Measurements from ENCODE around the gene PTDSS2. TPM values are rescaled to one million over a fixed set of nuclear protein-coding genes. Genes with fewer than 3 reads are reported as not detected.
A peak's percentile ranks its signal among the peaks of the same experiment; 100 is the strongest.

Gene PTDSS2
- total RNA-seq, 1 experiment from 2014 or later = 49.5 TPM

- H3K4me1 Mint-ChIP-seq = no peaks in the 10 kb centered on the region
- CTCF ChIA-PET = no interaction called here
- H3K9me3 Mint-ChIP-seq = peaks cover 14% of the 10 kb centered on the region
- peak overlapping the region; percentile 55 for H3K27ac Mint-ChIP-seq
- no peak overlapping the region for H3K4me3 Mint-ChIP-seq
- peaks cover 2% of the 10 kb centered on the region; the same call in 1 of the 2 replicates for H3K27me3 Mint-ChIP-seq (ENCODE audit: low read depth)
- ATAC-seq (peak; percentile 17; the same call in 1 of the 2 replicates), DNase-seq (ENCODE audit: low spot score) (no peak)
- H3K36me3 Mint-ChIP-seq = peaks cover 58% of the 10 kb centered on the region
- TF ChIP-seq JAZF1 (CRISPR knock-in tag; IDR thresholded peaks at IDR 0.05) (no peak), GABPB1 (CRISPR knock-in tag; IDR thresholded peaks at IDR 0.05) (no peak), CREM (CRISPR knock-in tag; IDR thresholded peaks at IDR 0.05) (no peak), GTF2I (CRISPR knock-in tag; conservative IDR thresholded peaks at IDR 0.05) (no peak), SMAD3 (CRISPR knock-in tag; IDR thresholded peaks at IDR 0.05; ENCODE audit: borderline replicate concordance) (no peak), TP53 (CRISPR knock-in tag; IDR thresholded peaks at IDR 0.05) (no peak), KAT7 (CRISPR knock-in tag; IDR thresholded peaks at IDR 0.05; ENCODE audit: borderline replicate concordance) (no peak), ESRRA (CRISPR knock-in tag; IDR thresholded peaks at IDR 0.05; ENCODE audit: borderline replicate concordance) (0 out of 2 replicates have a peak, but pooled peaks have one; percentile 27), ELF4 (CRISPR knock-in tag; IDR thresholded peaks at IDR 0.05; ENCODE audit: low read depth) (no peak), E2F1 (CRISPR knock-in tag; IDR thresholded peaks at IDR 0.05) (no peak), PREB (CRISPR knock-in tag; IDR thresholded peaks at IDR 0.05; ENCODE audit: borderline replicate concordance) (no peak), ZNF416 (CRISPR knock-in tag; IDR thresholded peaks at IDR 0.05) (no peak), ZBTB43 (CRISPR knock-in tag; IDR thresholded peaks at IDR 0.05) (peak; percentile 96), NFATC4 (CRISPR knock-in tag; IDR thresholded peaks at IDR 0.05) (no peak)
- POLR2A ChIA-PET = no interaction called here
These were observed 46.9 kb downstream of the PTDSS2 start for GRCh38 chr11:496834-497564.

GRCh38 chr11:497565-498296 is 47.7 kb downstream of the PTDSS2 start:
- no peak for TF ChIP-seq TEAD1 (CRISPR knock-in tag; IDR thresholded peaks at IDR 0.05)
- no peak for TF ChIP-seq ATF2 (CRISPR knock-in tag; IDR thresholded peaks at IDR 0.05; ENCODE audit: borderline replicate concordance, low read depth)
- TF ChIP-seq ZBTB43 (CRISPR knock-in tag; IDR thresholded peaks at IDR 0.05) = peak; percentile 86; the same call in 1 of the 2 replicates
- TF ChIP-seq EMX1 (CRISPR knock-in tag; IDR thresholded peaks at IDR 0.05) = no peak
- H3K4me3 Mint-ChIP-seq = no peak overlapping the region
- no peak for DNase-seq (ENCODE audit: low spot score)
- no peaks in the 10 kb centered on the region for H3K4me1 Mint-ChIP-seq
- H3K36me3 Mint-ChIP-seq = peaks cover 56% of the 10 kb centered on the region
- H3K27ac Mint-ChIP-seq = peak overlapping the region; percentile 80
- H3K9me3 Mint-ChIP-seq = peaks cover 14% of the 10 kb centered on the region
- ChIA-PET POLR2A (no interaction called here), CTCF (interaction anchor here (1.3 kb wide), 1 partner anchor 9 kb away, joined by 3 read pairs; the partner anchor contains the start of gene RNH1)
- H3K27me3 Mint-ChIP-seq (ENCODE audit: low read depth) = peaks cover 2% of the 10 kb centered on the region; the same call in 1 of the 2 replicates
- no peak for ATAC-seq
